ENCODE results near the gene FILIP1L. TPM values are rescaled to one million over a fixed set of nuclear protein-coding genes. Genes with fewer than 3 reads are reported as not detected.

Gene FILIP1L
- total RNA-seq, 1 donor = 213 TPM

DNA sequence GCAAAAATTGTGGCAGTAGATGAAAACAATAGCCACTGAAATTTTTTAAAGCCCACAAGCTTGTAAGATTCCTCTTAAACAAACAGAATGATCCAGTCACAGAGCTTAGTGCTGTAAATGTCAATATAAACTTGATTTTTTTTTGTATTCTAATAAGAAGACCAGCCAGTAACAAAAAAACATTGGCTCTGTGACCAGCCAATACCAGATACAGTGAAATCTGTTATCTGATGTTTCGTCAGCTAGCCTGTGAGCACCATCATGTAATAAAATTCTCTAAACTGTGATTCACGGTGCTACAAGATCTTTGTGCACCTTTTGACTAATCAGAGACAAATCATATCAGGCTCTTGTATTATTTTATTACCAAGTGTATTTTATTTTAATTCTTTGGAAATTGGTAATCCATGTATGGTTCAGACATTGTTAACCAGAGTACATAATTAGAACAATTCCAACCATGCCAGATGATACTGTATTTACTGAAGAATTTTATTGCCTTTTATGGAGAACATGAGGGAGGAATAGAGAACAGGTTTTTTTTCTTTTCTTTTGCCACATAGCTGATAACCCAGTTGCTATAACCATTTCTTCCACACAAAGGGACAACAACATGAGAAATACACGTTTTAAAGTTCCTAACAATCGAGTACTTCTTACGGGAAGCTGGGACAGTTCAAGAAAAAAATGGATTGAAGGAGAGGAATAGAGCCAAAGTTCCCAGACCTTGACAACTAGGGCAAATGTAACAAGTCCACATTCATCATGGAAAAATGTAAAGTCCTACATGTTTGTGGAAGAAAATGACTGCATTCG, 71.9 kb downstream of the FILIP1L start:
- no peak for TF ChIP-seq CTCF (IDR thresholded peaks at IDR 0.05; ENCODE audit: insufficient read depth, low read depth, low read length)
- no peak overlapping the region for H3K4me3 ChIP-seq (ENCODE audit: low read depth, low read length)
- peak; percentile 94 for DNase-seq (ENCODE audit: low read depth)

- TF ChIP-seq CTCF (IDR thresholded peaks at IDR 0.05; ENCODE audit: insufficient read depth, low read depth, low read length) = no peak
- peak; percentile 92 for DNase-seq (ENCODE audit: low read depth)
- no peak overlapping the region for H3K4me3 ChIP-seq (ENCODE audit: low read depth, low read length)
Observed at GRCh38 chr3:100041328-100041749, 73.0 kb downstream of the FILIP1L start.

GRCh38 chr3:100040451-100041225, 73.7 kb downstream of the FILIP1L start:
- no peak for TF ChIP-seq CTCF (IDR thresholded peaks at IDR 0.05; ENCODE audit: insufficient read depth, low read depth, low read length)
- H3K4me3 ChIP-seq (ENCODE audit: low read depth, low read length) = no peak overlapping the region
- DNase-seq (ENCODE audit: low read depth) = peak; percentile 78

GRCh38 chr3:100039075-100039474, 75.2 kb downstream of the FILIP1L start:
- no peak for TF ChIP-seq CTCF (IDR thresholded peaks at IDR 0.05; ENCODE audit: insufficient read depth, low read depth, low read length)
- DNase-seq (ENCODE audit: low read depth) = no peak
- H3K4me3 ChIP-seq (ENCODE audit: low read depth, low read length) = no peak overlapping the region

DNA sequence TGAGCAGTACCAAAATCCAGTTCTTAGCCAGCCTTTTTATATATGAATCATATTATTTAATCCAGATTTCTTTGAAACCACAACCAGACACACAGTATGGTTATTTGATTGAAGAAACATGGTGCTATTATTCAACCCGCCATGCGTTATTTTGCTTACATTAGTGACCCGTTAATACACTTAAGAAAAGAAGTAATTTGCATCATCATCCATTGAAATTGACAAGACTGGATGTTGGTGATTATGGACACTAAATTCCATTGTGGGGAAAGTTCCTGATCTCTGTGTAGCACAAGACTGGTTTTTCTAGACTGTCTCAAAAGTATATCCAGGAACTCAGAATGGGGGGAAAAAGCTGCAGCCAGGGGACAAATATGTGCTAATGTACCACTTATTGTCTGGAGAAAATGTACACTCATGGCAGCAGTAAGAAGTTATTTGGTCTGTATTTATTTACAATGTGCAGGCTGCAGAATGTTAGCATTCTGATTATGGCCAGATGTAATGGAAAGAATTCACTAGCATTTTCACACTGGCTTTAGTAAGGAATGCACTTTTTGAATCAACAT, 80.3 kb downstream of the FILIP1L start:
- DNase-seq (ENCODE audit: low read depth) = peak; percentile 81
- no peak overlapping the region for H3K4me3 ChIP-seq (ENCODE audit: low read depth, low read length)
- TF ChIP-seq CTCF (IDR thresholded peaks at IDR 0.05; ENCODE audit: insufficient read depth, low read depth, low read length) = no peak

- no peak for TF ChIP-seq CTCF (IDR thresholded peaks at IDR 0.05; ENCODE audit: insufficient read depth, low read depth, low read length)
- H3K4me3 ChIP-seq (ENCODE audit: low read depth, low read length) = no peak overlapping the region
- peak; percentile 97 for DNase-seq (ENCODE audit: low read depth)
Observed at GRCh38 chr3:100033184-100033583, 81.1 kb downstream of the FILIP1L start.
